ENCODE measurements around the gene DUSP21. TPM values are rescaled to one million over a fixed set of nuclear protein-coding genes. Genes with fewer than 3 reads are reported as not detected.
"Not testable (repeated sequence)": the region's sequence is repeated elsewhere in the genome, so short reads cannot be mapped to it uniquely, and the experiment has no call there.

Gene DUSP21
- total RNA-seq, 1 donor from 2014 or later = not detected

- Mint-ChIP-seq H3K9me3 (peaks cover 11% of the 10 kb centered on the region), H3K27ac (no peak overlapping the region), H3K36me3 (peaks cover 2% of the 10 kb centered on the region), H3K27me3 (ENCODE audit: low read depth) (no peaks in the 10 kb centered on the region), H3K4me3 (no peak overlapping the region), H3K4me1 (peaks cover 2% of the 10 kb centered on the region)
- no peak for TF ChIP-seq CTCF (IDR thresholded peaks at IDR 0.05; ENCODE audit: unreplicated experiment)
- no peak for DNase-seq (ENCODE audit: low spot score in 2 of 2, unreplicated experiment in 2 of 2)
Observed at GRCh38 chrX:44878780-44879179, 35.0 kb downstream of the DUSP21 start.

GRCh38 chrX:44881549-44881948, 37.7 kb downstream of the DUSP21 start:
- no peak overlapping the region for H3K27ac Mint-ChIP-seq
- peaks cover 3% of the 10 kb centered on the region for H3K36me3 Mint-ChIP-seq
- no peaks in the 10 kb centered on the region for H3K4me1 Mint-ChIP-seq
- TF ChIP-seq CTCF (IDR thresholded peaks at IDR 0.05; ENCODE audit: unreplicated experiment) = no peak
- DNase-seq (ENCODE audit: low spot score in 2 of 2, unreplicated experiment in 2 of 2) = no peak
- no peaks in the 10 kb centered on the region for H3K27me3 Mint-ChIP-seq (ENCODE audit: low read depth)
- H3K4me3 Mint-ChIP-seq = no peak overlapping the region
- peaks cover 15% of the 10 kb centered on the region for H3K9me3 Mint-ChIP-seq

GRCh38 chrX:44882635-44883034, 38.8 kb downstream of the DUSP21 start:
- no peaks in the 10 kb centered on the region for H3K27me3 Mint-ChIP-seq (ENCODE audit: low read depth)
- H3K9me3 Mint-ChIP-seq = peaks cover 16% of the 10 kb centered on the region
- no peak for TF ChIP-seq CTCF (IDR thresholded peaks at IDR 0.05; ENCODE audit: unreplicated experiment)
- peaks cover 3% of the 10 kb centered on the region for H3K36me3 Mint-ChIP-seq
- no peak overlapping the region for H3K4me3 Mint-ChIP-seq
- H3K4me1 Mint-ChIP-seq = no peaks in the 10 kb centered on the region
- no peak for DNase-seq (ENCODE audit: low spot score in 2 of 2, unreplicated experiment in 2 of 2)
- no peak overlapping the region for H3K27ac Mint-ChIP-seq

GRCh38 chrX:44884944-44885343, 41.1 kb downstream of the DUSP21 start:
- Mint-ChIP-seq H3K36me3 (peaks cover 5% of the 10 kb centered on the region), H3K9me3 (peaks cover 18% of the 10 kb centered on the region), H3K4me1 (no peaks in the 10 kb centered on the region), H3K27ac (no peak overlapping the region), H3K27me3 (ENCODE audit: low read depth) (no peaks in the 10 kb centered on the region), H3K4me3 (no peak overlapping the region)
- TF ChIP-seq CTCF (IDR thresholded peaks at IDR 0.05; ENCODE audit: unreplicated experiment) = no peak
- no peak for DNase-seq (ENCODE audit: low spot score in 2 of 2, unreplicated experiment in 2 of 2)

- Mint-ChIP-seq H3K27me3 (ENCODE audit: low read depth) (no peaks in the 10 kb centered on the region), H3K36me3 (peaks cover 15% of the 10 kb centered on the region), H3K4me3 (no peak overlapping the region), H3K9me3 (peaks cover 37% of the 10 kb centered on the region), H3K4me1 (no peaks in the 10 kb centered on the region), H3K27ac (no peak overlapping the region)
- no peak for DNase-seq (ENCODE audit: low spot score in 2 of 2, unreplicated experiment in 2 of 2)
- TF ChIP-seq CTCF (IDR thresholded peaks at IDR 0.05; ENCODE audit: unreplicated experiment) = no peak
Observed at GRCh38 chrX:44889824-44890223, 46.0 kb downstream of the DUSP21 start.

- H3K27ac Mint-ChIP-seq = no peak overlapping the region
- no peak for TF ChIP-seq CTCF (IDR thresholded peaks at IDR 0.05; ENCODE audit: unreplicated experiment)
- H3K4me1 Mint-ChIP-seq = no peaks in the 10 kb centered on the region
- H3K27me3 Mint-ChIP-seq (ENCODE audit: low read depth) = no peaks in the 10 kb centered on the region
- no peak for DNase-seq (ENCODE audit: low spot score in 2 of 2, unreplicated experiment in 2 of 2)
- H3K36me3 Mint-ChIP-seq = peaks cover 14% of the 10 kb centered on the region
- no peak overlapping the region for H3K4me3 Mint-ChIP-seq
- H3K9me3 Mint-ChIP-seq = peaks cover 37% of the 10 kb centered on the region
Observed at GRCh38 chrX:44890247-44890646, 46.4 kb downstream of the DUSP21 start.

GRCh38 chrX:44890687-44891086, 46.9 kb downstream of the DUSP21 start:
- not testable (repeated sequence) for DNase-seq (ENCODE audit: low spot score in 2 of 2, unreplicated experiment in 2 of 2); H3K4me3 Mint-ChIP-seq; H3K27me3 Mint-ChIP-seq (ENCODE audit: low read depth); H3K4me1 Mint-ChIP-seq; H3K27ac Mint-ChIP-seq
- peaks cover 17% of the 10 kb centered on the region for H3K36me3 Mint-ChIP-seq
- peaks cover 41% of the 10 kb centered on the region for H3K9me3 Mint-ChIP-seq
